DOHH2 (cell line): ENCODE results near the gene ARHGAP6.

Source experiments
- H3F3A ChIP-seq: fragments of 200-600 bp; sonication (generic), shearing (Covaris generic); 2 replicates; pipeline ENCODE4 v1.6.0; 2016; ENCODE audit warnings: antibody characterized with exemption, mild to moderate bottlenecking; ENCODE audit not compliant: control insufficient read depth, insufficient read depth
- H3K27ac ChIP-seq: fragments of 200-600 bp; sonication (generic); 2 replicates; pipeline ENCODE4 v1.5.1; 2014; ENCODE audit warnings: low read depth, mild to moderate bottlenecking, low read length, moderate library complexity
- H3K27me3 ChIP-seq: fragments of 200-600 bp; sonication (generic); 2 replicates; pipeline ENCODE4 v1.6.1; 2014; ENCODE audit warnings: mild to moderate bottlenecking, low read length, mixed read lengths; ENCODE audit not compliant: control insufficient read depth
- H3K36me3 ChIP-seq: fragments of 200-600 bp; sonication (generic); 2 replicates; pipeline ENCODE4 v1.6.1; 2014; ENCODE audit warnings: mild to moderate bottlenecking, low read length, moderate library complexity, mixed read lengths; ENCODE audit not compliant: control insufficient read depth
- H3K4me1 ChIP-seq: fragments of 200-600 bp; sonication (generic); 2 replicates; pipeline ENCODE4 v1.6.1; 2014; ENCODE audit warnings: mild to moderate bottlenecking, low read length, mixed read lengths; ENCODE audit not compliant: control insufficient read depth
- H3K4me2 ChIP-seq: fragments of 200-600 bp; sonication (generic); 2 replicates; pipeline ENCODE4 v1.6.0; 2014; ENCODE audit warnings: mild to moderate bottlenecking, low read length, moderate library complexity
- H3K4me3 ChIP-seq: fragments of 200-600 bp; sonication (generic); 2 replicates; pipeline ENCODE4 v1.5.1; 2014; ENCODE audit warnings: mild to moderate bottlenecking, low read length, mixed read lengths
- H3K79me2 ChIP-seq: fragments of 200-600 bp; sonication (generic); 2 replicates; pipeline ENCODE4 v1.6.1; 2014; ENCODE audit warnings: mild to moderate bottlenecking, low read length, mixed read lengths; ENCODE audit not compliant: control insufficient read depth
- H3K9me2 ChIP-seq: fragments of 200-600 bp; sonication (generic); replicated peaks from 2 replicates; pipeline ENCODE4 v1.6.1; 2014; ENCODE audit warnings: mild to moderate bottlenecking, low read length, mixed read lengths; ENCODE audit not compliant: control insufficient read depth
- H3K9me3 ChIP-seq: fragments of 200-600 bp; sonication (generic); 2 replicates; pipeline ENCODE4 v1.6.1; 2014; ENCODE audit warnings: antibody characterized with exemption, low read length, mixed read lengths; ENCODE audit not compliant: control insufficient read depth, insufficient read depth
- H4K20me1 ChIP-seq: fragments of 200-600 bp; sonication (generic); 2 replicates; pipeline ENCODE4 v1.6.0; 2014; ENCODE audit warnings: low read depth, mild to moderate bottlenecking, antibody characterized with exemption, low read length, moderate library complexity; ENCODE audit not compliant: control insufficient read depth, insufficient read depth
- CTCF ChIP-seq: fragments of 200-600 bp; sonication (generic); IDR thresholded peaks from one replicate; pipeline ENCODE4 v1.5.1; 2014; ENCODE audit warnings: antibody characterized with exemption, mild to moderate bottlenecking, low read depth, low read length; ENCODE audit not compliant: poor library complexity, severe bottlenecking
- EZH2phosphoT487 ChIP-seq: fragments of 200-600 bp; sonication (generic); IDR thresholded peaks from 2 replicates; pipeline ENCODE4 v1.6.1; 2017; ENCODE audit warnings: borderline replicate concordance, mild to moderate bottlenecking, antibody characterized with exemption, low read length, moderate library complexity, mixed read lengths

ARHGAP6 gene

DNA sequence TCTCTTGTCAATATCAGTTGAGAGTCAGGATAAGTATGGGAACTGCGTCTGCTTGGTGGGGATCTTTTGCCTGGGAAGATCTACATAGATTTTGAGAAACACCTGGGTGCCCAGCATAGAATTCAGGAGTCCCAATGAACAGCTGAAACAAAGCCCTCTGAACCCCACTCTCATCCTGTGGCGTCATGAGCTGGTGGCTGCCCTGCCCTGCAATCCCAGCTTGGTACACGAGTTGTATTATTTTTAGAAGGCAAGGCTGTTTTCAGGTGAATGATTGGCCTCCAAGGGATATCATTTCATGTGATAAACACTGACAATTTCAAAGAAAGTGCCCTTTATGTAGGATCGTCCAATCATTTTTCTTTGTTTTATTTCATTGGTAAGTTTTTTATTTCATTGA lies 493.8 kb downstream of the ARHGAP6 start:
- Histone ChIP-seq H3K9me2 (no peaks in the 10 kb centered on the region), H3K9me3 (no peaks in the 10 kb centered on the region), H3F3A (no peaks in the 10 kb centered on the region), H3K27ac (no peak overlapping the region), H3K27me3 (no peaks in the 10 kb centered on the region), H3K36me3 (no peaks in the 10 kb centered on the region), H3K4me3 (no peak overlapping the region), H4K20me1 (no peaks in the 10 kb centered on the region), H3K4me1 (no peaks in the 10 kb centered on the region), H3K79me2 (no peaks in the 10 kb centered on the region), H3K4me2 (no peak overlapping the region)
- TF ChIP-seq CTCF (no peak), EZH2phosphoT487 (no peak)

DNA sequence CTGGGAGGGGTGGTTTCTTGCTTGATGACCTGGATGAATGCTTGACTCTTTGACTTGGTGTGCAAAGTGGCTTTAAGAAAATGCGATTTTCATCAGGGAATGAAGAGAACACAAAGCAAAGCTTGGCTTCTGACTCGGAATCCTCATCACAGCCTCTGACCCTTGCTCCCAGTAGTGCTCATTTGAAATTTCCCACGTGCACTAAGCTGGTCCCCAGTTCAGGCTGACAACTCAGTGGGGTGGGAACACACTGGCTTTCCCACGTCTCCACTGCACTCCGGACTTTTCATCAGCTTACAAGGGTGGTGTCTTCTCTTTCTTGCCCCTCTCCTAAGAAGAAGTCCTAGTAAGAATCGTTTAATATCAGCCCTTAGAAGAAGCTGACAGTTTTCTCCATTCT lies 501.3 kb downstream of the ARHGAP6 start:
- Histone ChIP-seq H3K9me3 (no peaks in the 10 kb centered on the region), H3K79me2 (no peaks in the 10 kb centered on the region), H3K4me3 (no peak overlapping the region), H4K20me1 (no peaks in the 10 kb centered on the region), H3F3A (no peaks in the 10 kb centered on the region), H3K27me3 (no peaks in the 10 kb centered on the region), H3K4me2 (no peak overlapping the region), H3K36me3 (no peaks in the 10 kb centered on the region), H3K27ac (no peak overlapping the region), H3K9me2 (no peaks in the 10 kb centered on the region), H3K4me1 (no peaks in the 10 kb centered on the region; the same call in 1 of the 2 replicates)
- TF ChIP-seq CTCF (no peak), EZH2phosphoT487 (no peak)

DNA sequence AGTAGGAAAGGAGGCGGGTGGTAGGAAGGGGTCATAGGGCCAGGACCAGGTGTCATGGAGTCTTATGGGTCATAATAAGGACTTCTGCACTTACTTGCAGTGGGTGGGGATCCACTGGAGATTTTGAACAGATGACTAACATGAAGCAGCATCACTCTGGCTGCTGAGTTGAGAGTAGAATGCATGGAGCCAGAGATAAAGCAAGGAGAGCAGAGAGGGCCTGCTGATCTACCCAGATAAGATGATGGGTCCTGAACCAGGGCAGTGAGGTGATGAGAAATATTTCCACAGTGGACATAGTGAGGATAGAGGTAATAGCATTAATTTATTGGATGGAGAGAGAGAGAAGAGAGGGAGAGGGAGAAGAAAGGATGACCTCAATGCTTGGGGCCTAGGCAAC lies 506.6 kb downstream of the ARHGAP6 start:
- Histone ChIP-seq H3K36me3 (no peaks in the 10 kb centered on the region), H3K9me2 (no peaks in the 10 kb centered on the region), H3K27me3 (no peaks in the 10 kb centered on the region), H3K27ac (no peak overlapping the region), H3K4me1 (no peaks in the 10 kb centered on the region; the same call in 1 of the 2 replicates), H3K79me2 (no peaks in the 10 kb centered on the region), H3K4me3 (no peak overlapping the region), H3K4me2 (no peak overlapping the region), H4K20me1 (no peaks in the 10 kb centered on the region), H3F3A (no peaks in the 10 kb centered on the region), H3K9me3 (no peaks in the 10 kb centered on the region)
- TF ChIP-seq CTCF (no peak), EZH2phosphoT487 (no peak)
